ENCODE measurements around the gene PIGR. TPM values are rescaled to one million over a fixed set of nuclear protein-coding genes. Genes with fewer than 3 reads are reported as not detected.

PIGR gene
- polyA plus RNA-seq, 6 donors from 2014 or later, result 0.05 to 0.84 (median 0.64) TPM

DNA sequence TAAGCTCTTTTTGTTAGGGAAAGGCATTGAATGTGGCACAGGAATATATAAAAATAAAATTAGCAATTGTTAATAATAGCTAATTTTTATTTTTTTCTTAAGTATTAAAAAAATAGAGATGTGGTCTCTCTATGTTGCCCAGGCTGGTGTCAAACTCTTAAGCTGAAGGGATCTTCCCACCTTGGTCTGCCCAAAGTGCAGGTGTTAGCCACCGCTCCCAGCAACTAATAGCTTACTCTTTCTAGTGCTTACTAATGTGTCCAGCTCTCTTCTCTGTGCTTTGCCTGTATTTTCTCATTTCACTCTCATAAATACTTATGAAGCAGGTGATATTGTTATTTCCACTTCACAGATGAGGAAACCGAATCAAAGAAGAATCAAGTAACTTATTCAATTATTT, 62.4 kb downstream of the PIGR start:
- Mint-ChIP-seq H3K4me1 (no peaks in the 10 kb centered on the region), H3K27me3 (peaks cover 0 to 6% (median 5%) of the 10 kb centered on the region in 3 donors), H3K4me3 (no peak overlapping the region), H3K36me3 (peaks cover 6 to 7% of the 10 kb centered on the region in 2 donors), H3K27ac (no peak overlapping the region), H3K9me3 (peaks cover 0 to 8% (median 6%) of the 10 kb centered on the region in 7 donors)
- DNase-seq (no peak), ATAC-seq (ENCODE audit: low read depth in 2 of 2) (no peak)

DNA sequence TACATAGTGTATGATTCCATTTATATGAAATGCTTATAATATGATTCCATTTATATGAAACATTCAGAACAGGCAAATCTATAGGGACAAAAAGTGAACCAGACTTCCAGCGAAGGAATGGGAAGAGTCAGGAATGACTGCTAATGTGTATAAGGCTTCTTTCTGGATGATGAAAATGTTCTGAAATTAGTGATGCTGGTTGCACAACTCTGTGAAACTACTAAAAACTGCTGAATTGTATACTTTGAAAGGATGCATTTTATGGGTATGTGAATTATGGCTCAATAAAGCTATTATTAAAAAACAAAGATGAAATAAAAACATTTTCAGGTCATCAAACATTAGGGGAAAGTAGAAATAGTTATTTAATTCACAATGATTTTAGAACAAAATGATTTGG, 63.1 kb downstream of the PIGR start:
- Mint-ChIP-seq H3K27me3 (peaks cover 0 to 6% (median under 1%) of the 10 kb centered on the region in 3 donors), H3K4me1 (no peaks in the 10 kb centered on the region), H3K4me3 (no peak overlapping the region), H3K9me3 (peaks cover 0 to 16% (median 10%) of the 10 kb centered on the region in 7 donors), H3K36me3 (peaks cover 8 to 13% of the 10 kb centered on the region in 2 donors), H3K27ac (no peak overlapping the region)
- no peak for ATAC-seq (ENCODE audit: low read depth in 2 of 2)
- no peak for DNase-seq

DNA sequence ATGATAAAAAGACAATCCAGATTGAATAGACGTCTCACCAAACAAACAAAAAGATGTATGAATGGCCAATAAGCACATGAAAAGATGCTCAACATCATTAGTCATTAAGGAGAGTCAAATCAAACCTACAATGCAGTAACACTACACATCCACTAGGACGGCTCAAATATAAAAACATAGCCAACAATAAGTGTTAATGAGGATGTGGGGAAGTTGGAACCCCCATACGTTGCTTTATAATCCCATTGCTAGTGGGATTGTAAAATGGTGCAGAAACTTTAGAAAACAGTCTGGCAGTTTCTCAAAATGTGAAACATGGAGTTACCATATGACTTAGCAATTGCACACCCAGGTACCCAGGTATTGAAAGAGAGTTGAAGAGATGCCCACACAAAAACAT, 63.7 kb downstream of the PIGR start:
- peaks cover 0 to 6% (median 0%) of the 10 kb centered on the region in 3 donors for H3K27me3 Mint-ChIP-seq
- no peak overlapping the region for H3K4me3 Mint-ChIP-seq
- DNase-seq (no peak), ATAC-seq (ENCODE audit: low read depth in 2 of 2) (no peak)
- peaks cover 8 to 15% of the 10 kb centered on the region in 2 donors for H3K36me3 Mint-ChIP-seq
- no peak overlapping the region for H3K27ac Mint-ChIP-seq
- H3K9me3 Mint-ChIP-seq, result peaks cover 0 to 22% (median 12%) of the 10 kb centered on the region in 7 donors
- no peaks in the 10 kb centered on the region for H3K4me1 Mint-ChIP-seq

DNA sequence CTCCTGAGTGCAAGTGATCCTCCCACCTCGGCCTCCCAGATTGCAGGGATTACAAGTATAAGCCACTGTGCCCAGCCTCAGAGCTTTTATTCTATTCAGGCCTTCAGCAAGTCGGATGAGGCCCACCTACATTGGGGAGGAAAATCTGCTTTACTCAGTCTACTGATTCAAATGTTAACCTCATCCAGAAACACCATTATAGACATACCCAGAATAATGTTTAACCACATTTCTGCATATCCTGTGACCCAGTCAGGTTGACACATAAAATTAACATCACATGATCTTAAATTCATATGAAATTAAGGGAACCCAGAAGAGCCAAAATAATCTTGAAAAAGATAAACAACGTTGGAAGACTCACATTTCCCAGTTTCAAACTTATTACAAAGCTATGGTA, 66.0 kb downstream of the PIGR start:
- H3K27ac Mint-ChIP-seq, result no peak overlapping the region
- H3K36me3 Mint-ChIP-seq, result peaks cover 15 to 28% of the 10 kb centered on the region in 2 donors
- DNase-seq, result no peak
- no peak overlapping the region for H3K4me3 Mint-ChIP-seq
- ATAC-seq (ENCODE audit: low read depth in 2 of 2), result no peak
- no peaks in the 10 kb centered on the region for H3K4me1 Mint-ChIP-seq
- H3K27me3 Mint-ChIP-seq, result no peaks in the 10 kb centered on the region
- peaks cover 8 to 44% (median 21%) of the 10 kb centered on the region in 7 donors for H3K9me3 Mint-ChIP-seq

Other genes with a start within 250 kb of the PIGR start
- gene IL19, start 175.7 kb downstream of the PIGR start, polyA plus RNA-seq (ENCODE audit: low read depth in 6 of 6), result not detected
- under 1 TPM in 2 of 6 donors, not detected in 4; 0.17 to 0.31 TPM for gene IL10, start 174.0 kb downstream of the PIGR start, polyA plus RNA-seq (ENCODE audit: low read depth in 6 of 6)
- not detected for gene IL20, start 80.8 kb downstream of the PIGR start, polyA plus RNA-seq (ENCODE audit: low read depth in 6 of 6)
- 10 to 100 TPM; 44.1 to 94.5 (median 57.5) TPM for gene IL24, start 49.0 kb downstream of the PIGR start, polyA plus RNA-seq (ENCODE audit: low read depth in 6 of 6)
- gene FCMR, start 24.5 kb downstream of the PIGR start, polyA plus RNA-seq (ENCODE audit: low read depth in 6 of 6), result 1,000 to 10,000 TPM; 1,550 to 2,548 (median 1,723) TPM
- gene FCAMR, start 24.0 kb upstream of the PIGR start, polyA plus RNA-seq (ENCODE audit: low read depth in 6 of 6), result not detected
- gene C1orf116, start 86.3 kb upstream of the PIGR start, polyA plus RNA-seq (ENCODE audit: low read depth in 6 of 6), result 1 to 10 TPM in 1 of 6 donors, under 1 TPM in 3, not detected in 2; 0.08 to 2.3 (median 0.12) TPM
- gene YOD1, start 104.7 kb upstream of the PIGR start, polyA plus RNA-seq (ENCODE audit: low read depth in 6 of 6), result 1 to 10 TPM; 1.3 to 3.5 (median 1.8) TPM
- 1 to 10 TPM; 2.5 to 8.2 (median 6.1) TPM for gene PFKFB2, start 106.8 kb upstream of the PIGR start, polyA plus RNA-seq (ENCODE audit: low read depth in 6 of 6)
- gene C4BPB, start 142.4 kb upstream of the PIGR start, polyA plus RNA-seq (ENCODE audit: low read depth in 6 of 6), result under 1 TPM in 1 of 6 donors, not detected in 5; 0.23 TPM
- gene C4BPA, start 157.8 kb upstream of the PIGR start, polyA plus RNA-seq (ENCODE audit: low read depth in 6 of 6), result not detected

Measured in naive B cell (primary cell).